ENCODE measurements around the gene USP24. TPM values are rescaled to one million over a fixed set of nuclear protein-coding genes. Genes with fewer than 3 reads are reported as not detected.

The USP24 gene
- total RNA-seq, 4 donors from 2014 or later, result 20.9 to 58.6 (median 40.5) TPM

DNA sequence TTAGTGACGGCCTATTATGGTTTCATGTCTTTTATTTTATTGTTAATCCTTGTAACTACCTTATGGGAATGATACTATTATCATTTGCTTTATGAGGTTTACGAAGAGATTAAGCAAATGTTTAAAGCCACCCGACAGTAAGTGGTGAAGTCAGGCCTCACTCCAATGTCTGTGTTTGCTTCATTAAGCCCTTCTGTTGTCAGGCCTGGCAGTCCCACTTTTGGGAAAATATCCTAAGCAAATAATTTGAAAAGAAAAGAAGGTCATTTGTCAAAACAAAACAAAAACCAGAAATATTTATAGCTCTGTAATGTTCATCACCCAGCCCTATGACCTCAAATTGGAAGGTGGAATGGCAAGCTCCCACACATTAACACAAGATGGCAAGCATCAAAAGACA, 40.7 kb upstream of the USP24 start:
- WGBS, 2 donors, result 83 to 84% methylated on average over 3 of the region's 3 CpGs
- H3K4me3 ChIP-seq (ENCODE audit: low read depth, poor library complexity, severe bottlenecking), result no peak overlapping the region
- TF ChIP-seq, protein P1, sequence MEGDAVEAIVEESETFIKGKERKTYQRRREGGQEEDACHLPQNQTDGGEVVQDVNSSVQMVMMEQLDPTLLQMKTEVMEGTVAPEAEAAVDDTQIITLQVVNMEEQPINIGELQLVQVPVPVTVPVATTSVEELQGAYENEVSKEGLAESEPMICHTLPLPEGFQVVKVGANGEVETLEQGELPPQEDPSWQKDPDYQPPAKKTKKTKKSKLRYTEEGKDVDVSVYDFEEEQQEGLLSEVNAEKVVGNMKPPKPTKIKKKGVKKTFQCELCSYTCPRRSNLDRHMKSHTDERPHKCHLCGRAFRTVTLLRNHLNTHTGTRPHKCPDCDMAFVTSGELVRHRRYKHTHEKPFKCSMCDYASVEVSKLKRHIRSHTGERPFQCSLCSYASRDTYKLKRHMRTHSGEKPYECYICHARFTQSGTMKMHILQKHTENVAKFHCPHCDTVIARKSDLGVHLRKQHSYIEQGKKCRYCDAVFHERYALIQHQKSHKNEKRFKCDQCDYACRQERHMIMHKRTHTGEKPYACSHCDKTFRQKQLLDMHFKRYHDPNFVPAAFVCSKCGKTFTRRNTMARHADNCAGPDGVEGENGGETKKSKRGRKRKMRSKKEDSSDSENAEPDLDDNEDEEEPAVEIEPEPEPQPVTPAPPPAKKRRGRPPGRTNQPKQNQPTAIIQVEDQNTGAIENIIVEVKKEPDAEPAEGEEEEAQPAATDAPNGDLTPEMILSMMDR (IDR thresholded peaks at IDR 0.05), result no peak
- no peak for TF ChIP-seq POLR2A (IDR thresholded peaks at IDR 0.05)
- intact Hi-C loops (cut with DNase I; ENCODE audit: low total_unique reads), result no loop called here
- no peak for DNase-seq (ENCODE audit: low spot score in 2 of 2)

DNA sequence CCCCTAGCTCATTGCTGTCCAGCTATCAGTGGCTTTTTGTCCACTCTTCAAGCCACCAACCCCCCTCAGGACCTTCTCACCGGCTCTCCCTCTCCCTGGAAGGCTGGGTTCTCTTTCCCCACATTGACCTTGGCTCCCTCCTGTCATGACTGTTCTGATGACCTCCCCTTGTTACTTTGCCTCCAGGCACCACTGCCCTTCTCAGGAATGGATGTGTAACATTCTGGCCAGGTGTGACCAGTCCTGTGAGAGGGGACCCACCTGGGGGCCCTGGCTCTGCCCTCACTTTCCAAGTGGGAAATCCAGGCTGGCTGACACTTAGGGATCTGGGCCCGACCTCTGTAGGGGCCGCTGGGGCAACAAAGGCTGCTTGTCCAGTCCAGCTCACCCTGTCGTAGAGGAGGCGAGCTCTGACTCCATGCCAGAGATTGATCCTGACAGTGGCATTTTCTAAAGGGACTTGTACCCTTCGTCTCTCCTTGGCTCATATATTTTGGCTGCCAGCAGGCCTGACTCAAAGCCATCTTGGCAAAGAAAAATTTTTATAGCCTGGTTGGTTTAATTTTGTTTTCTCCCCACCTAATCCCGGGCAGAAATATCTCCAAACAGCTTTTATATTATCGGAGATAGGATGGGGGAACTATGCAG, 37.9 kb upstream of the USP24 start:
- no peak overlapping the region for H3K4me3 ChIP-seq (ENCODE audit: low read depth, poor library complexity, severe bottlenecking)
- DNase-seq (ENCODE audit: low spot score in 2 of 2), result no peak
- WGBS, 2 donors, result 61% methylated on average over 8 of the region's 8 CpGs
- TF ChIP-seq, protein P1 (IDR thresholded peaks at IDR 0.05), result no peak
- no peak for TF ChIP-seq POLR2A (IDR thresholded peaks at IDR 0.05)
- intact Hi-C loops (cut with DNase I; ENCODE audit: low total_unique reads), result no loop called here

DNA sequence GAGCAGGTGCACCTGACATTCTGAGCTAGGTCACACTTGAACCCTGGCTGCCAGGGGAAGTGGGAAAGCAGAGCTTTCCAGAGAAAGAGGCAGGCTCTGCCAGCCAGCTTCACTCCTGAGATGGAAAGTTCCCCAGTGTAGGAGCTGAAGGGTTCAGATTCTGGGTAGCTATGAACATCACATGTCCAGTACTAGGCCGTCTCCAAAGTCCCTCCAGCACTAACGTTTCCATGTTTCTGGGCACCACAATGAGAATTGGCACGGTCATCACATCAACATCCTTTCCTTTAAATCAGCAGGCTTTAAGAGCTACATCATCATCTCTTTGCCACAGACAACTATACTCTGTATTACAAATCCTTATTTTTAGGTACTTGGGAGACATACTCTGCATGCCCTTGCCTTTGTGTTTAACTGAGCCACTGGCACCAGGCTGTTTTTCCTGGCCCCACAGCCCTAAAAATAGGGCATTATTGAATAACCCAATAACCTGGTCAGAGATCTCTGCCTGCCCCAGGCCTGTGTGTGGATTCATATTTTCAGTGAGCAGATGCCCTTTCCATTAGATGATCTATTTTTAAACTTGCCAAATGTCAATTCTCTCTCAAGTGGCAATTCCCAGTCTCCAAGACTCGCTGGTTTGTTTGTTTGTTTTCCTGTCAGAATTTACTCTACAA, 35.4 kb upstream of the USP24 start:
- TF ChIP-seq, protein P1 (IDR thresholded peaks at IDR 0.05), result no peak
- TF ChIP-seq POLR2A (IDR thresholded peaks at IDR 0.05), result no peak
- 77 to 82% methylated on average over 4 of the region's 4 CpGs for WGBS, 2 donors
- H3K4me3 ChIP-seq (ENCODE audit: low read depth, poor library complexity, severe bottlenecking), result no peak overlapping the region
- DNase-seq (ENCODE audit: low spot score in 2 of 2), result no peak
- intact Hi-C loops (cut with DNase I; ENCODE audit: low total_unique reads), result no loop called here

DNA sequence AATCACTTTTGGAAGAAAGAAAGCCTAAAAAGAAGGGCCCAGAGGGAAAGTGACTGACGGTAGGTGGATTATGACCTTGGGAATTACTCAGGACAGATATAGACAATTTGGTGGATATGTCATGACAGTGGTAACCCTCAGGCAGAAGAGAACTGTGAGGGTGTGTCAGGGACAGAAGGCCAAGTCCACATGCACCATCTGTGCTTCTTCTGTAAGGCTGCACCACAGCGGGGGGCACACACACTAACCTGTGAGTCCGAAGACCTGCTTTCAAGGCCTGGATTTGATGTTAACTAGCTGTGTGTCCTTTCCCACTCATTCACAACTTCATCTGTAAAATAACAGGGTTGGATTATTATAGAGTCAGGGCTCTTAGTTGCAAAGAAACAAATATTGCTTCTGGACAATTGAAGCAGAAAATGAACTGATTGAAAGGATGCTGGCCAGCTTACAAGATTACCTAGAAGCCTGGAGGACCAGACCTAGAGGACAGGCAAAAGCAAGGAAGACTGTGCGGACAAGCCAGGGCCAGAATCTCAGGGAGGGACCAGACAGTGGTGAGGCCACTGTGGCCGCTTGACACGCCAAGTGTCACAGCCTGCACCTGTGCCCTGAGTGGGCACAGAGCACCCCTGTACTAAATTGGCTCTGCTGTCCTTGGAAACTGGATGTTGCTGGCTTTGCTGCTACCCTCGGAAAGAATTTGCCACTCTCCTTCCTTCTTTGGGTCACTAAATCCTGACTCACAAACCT, 34.7 kb upstream of the USP24 start:
- WGBS, 2 donors, result 78 to 80% methylated on average over 7 of the region's 7 CpGs
- no peak overlapping the region for H3K4me3 ChIP-seq (ENCODE audit: low read depth, poor library complexity, severe bottlenecking)
- TF ChIP-seq, protein P1 (IDR thresholded peaks at IDR 0.05), result no peak
- no peak for TF ChIP-seq POLR2A (IDR thresholded peaks at IDR 0.05)
- intact Hi-C loops (cut with DNase I; ENCODE audit: low total_unique reads), result no loop called here
- no peak for DNase-seq (ENCODE audit: low spot score in 2 of 2)

DNA sequence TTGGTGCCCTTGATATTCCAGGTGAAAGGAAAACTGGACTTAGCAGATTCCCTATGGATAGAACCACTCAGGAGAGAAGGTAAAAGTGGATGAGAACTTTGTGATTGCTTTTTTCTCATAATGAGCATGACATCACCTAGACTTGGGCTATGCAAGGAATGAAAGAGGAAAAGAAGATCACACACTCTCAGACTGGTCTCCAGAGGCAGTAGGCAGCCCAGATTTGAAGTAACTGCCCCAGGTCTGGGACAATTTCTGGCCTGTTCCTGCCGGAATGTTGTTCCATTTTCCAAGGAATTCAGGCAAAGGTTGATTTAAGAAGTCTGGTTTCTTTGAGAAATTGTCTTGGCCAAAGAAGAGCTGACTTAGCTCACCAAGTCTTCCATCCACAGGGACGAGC, 31.7 kb upstream of the USP24 start:
- intact Hi-C loops (cut with DNase I; ENCODE audit: low total_unique reads), result no loop called here
- DNase-seq (ENCODE audit: low spot score in 2 of 2), result no peak
- no peak for TF ChIP-seq POLR2A (IDR thresholded peaks at IDR 0.05)
- TF ChIP-seq, protein P1 (IDR thresholded peaks at IDR 0.05), result no peak
- H3K4me3 ChIP-seq (ENCODE audit: low read depth, poor library complexity, severe bottlenecking), result no peak overlapping the region
- WGBS, 2 donors, result 91 to 95% methylated on average over 2 of the region's 2 CpGs

All from lower leg skin (tissue), 4 donors.